ENCODE measurements around the gene LYL1.

- TF ChIP-seq POLR2A (IDR thresholded peaks at IDR 0.05; ENCODE audit: low read depth, low read length): no peak
- TF ChIP-seq POLR2AphosphoS5 (IDR thresholded peaks at IDR 0.05; ENCODE audit: low read depth, low read length): no peak
- TF ChIP-seq TAF1 (IDR thresholded peaks at IDR 0.05; ENCODE audit: low read depth, low read length): no peak
- TF ChIP-seq SPI1 (IDR thresholded peaks at IDR 0.05; ENCODE audit: low read depth, low read length): no peak
- TF ChIP-seq POU2F2 (IDR thresholded peaks at IDR 0.05; ENCODE audit: low read depth, low read length): no peak
Measured at GRCh38 chr19:13094771-13095392, 7.8 kb downstream of the LYL1 start.

All from GM12891 (cell line).